HAP-1 (cell line): ENCODE measurements around the gene USP6NL.
"Not testable (repeated sequence)": the region's sequence is repeated elsewhere in the genome, so short reads cannot be mapped to it uniquely, and the experiment has no call there.

ENCODE experiments used
- DNase-seq, 2 experiments: peaks; one replicate each; pipeline ENCODE4 v3.0.0-alpha.2; 2016 to 2020; ENCODE audit warnings: low spot score in 2 of 2
- H3K27me3 ChIP-seq: fragments of 250-450 bp; sonication (Bioruptor Pico); 2 replicates; pipeline ENCODE4 v1.5.1; 2020; ENCODE audit warnings: low read depth, mild to moderate bottlenecking, moderate library complexity
- H3K36me3 ChIP-seq: fragments of 250-450 bp; sonication (Bioruptor Pico); replicated peaks from 2 replicates; pipeline ENCODE4 v1.5.1; 2020; ENCODE audit warnings: mild to moderate bottlenecking
- H3K4me1 ChIP-seq: fragments of 250-450 bp; sonication (Bioruptor Pico); 2 replicates; pipeline ENCODE4 v1.5.1; 2020; ENCODE audit warnings: mild to moderate bottlenecking
- H3K4me3 ChIP-seq: fragments of 250-450 bp; sonication (Bioruptor Pico); 2 replicates; pipeline ENCODE4 v1.5.1; 2020; ENCODE audit warnings: mild to moderate bottlenecking, moderate library complexity
- H3K9me3 ChIP-seq: fragments of 250-450 bp; sonication (Bioruptor Pico); 2 replicates; pipeline ENCODE4 v1.5.1; 2020; ENCODE audit warnings: mild to moderate bottlenecking, moderate library complexity
- in situ Hi-C: fragments of 300-500 bp; cut with MboI; formaldehyde crosslinking; loops from 3 replicates; pipeline ENCODE4 v1.14.3; 2020; ENCODE audit warnings: low sequenced_read_pairs, inconsistent platforms, mixed read lengths

Gene USP6NL

GRCh38 chr10:11439523-11440053, 171.9 kb downstream of the USP6NL start:
- DNase-seq = peak in 1 of 2 experiments; percentile 2
- H3K4me1 ChIP-seq = 0 out of 2 replicates have a peak, but pooled peaks cover 4% of the 10 kb centered on the region
- no peak overlapping the region for H3K4me3 ChIP-seq
- in situ Hi-C loops = no loop called here
- H3K27me3 ChIP-seq = no peaks in the 10 kb centered on the region
- no peaks in the 10 kb centered on the region for H3K9me3 ChIP-seq
- H3K36me3 ChIP-seq = no peaks in the 10 kb centered on the region

GRCh38 chr10:11437391-11438142, 173.9 kb downstream of the USP6NL start:
- H3K36me3 ChIP-seq = no peaks in the 10 kb centered on the region
- H3K9me3 ChIP-seq = no peaks in the 10 kb centered on the region
- no peak overlapping the region for H3K4me3 ChIP-seq
- DNase-seq = peak in 1 of 2 experiments; percentile 6
- in situ Hi-C loops = no loop called here
- no peaks in the 10 kb centered on the region for H3K27me3 ChIP-seq
- H3K4me1 ChIP-seq = 0 out of 2 replicates have a peak, but pooled peaks cover 4% of the 10 kb centered on the region

- H3K27me3 ChIP-seq, in situ Hi-C loops, H3K9me3 ChIP-seq, H3K36me3 ChIP-seq, H3K4me3 ChIP-seq, H3K4me1 ChIP-seq: not testable (repeated sequence)
- peak in 1 of 2 experiments; percentile 1 for DNase-seq
Measured at GRCh38 chr10:11436445-11436844, 175.0 kb downstream of the USP6NL start.

GRCh38 chr10:11435581-11435981, 175.9 kb downstream of the USP6NL start:
- peak in 1 of 2 experiments; percentile 12 for DNase-seq

GRCh38 chr10:11434324-11434723, 177.1 kb downstream of the USP6NL start:
- Histone ChIP-seq H3K36me3 (no peaks in the 10 kb centered on the region), H3K9me3 (no peaks in the 10 kb centered on the region), H3K27me3 (no peaks in the 10 kb centered on the region), H3K4me3 (no peak overlapping the region), H3K4me1 (no peaks in the 10 kb centered on the region)
- in situ Hi-C loops = no loop called here
- DNase-seq = peak in 1 of 2 experiments; percentile 24

More at GRCh38 chr10:11435581-11435981, 175.9 kb downstream of the USP6NL start:
- Histone ChIP-seq H3K4me3 (no peak overlapping the region), H3K4me1 (0 out of 2 replicates have a peak, but pooled peaks cover 3% of the 10 kb centered on the region), H3K36me3 (no peaks in the 10 kb centered on the region), H3K27me3 (no peaks in the 10 kb centered on the region), H3K9me3 (no peaks in the 10 kb centered on the region)
- in situ Hi-C loops = no loop called here

GRCh38 chr10:11433657-11434056, 177.8 kb downstream of the USP6NL start:
- H3K4me3 ChIP-seq = no peak overlapping the region
- no peaks in the 10 kb centered on the region for H3K4me1 ChIP-seq
- H3K36me3 ChIP-seq = no peaks in the 10 kb centered on the region
- no peaks in the 10 kb centered on the region for H3K9me3 ChIP-seq
- in situ Hi-C loops = no loop called here
- H3K27me3 ChIP-seq = no peaks in the 10 kb centered on the region
- DNase-seq = peak in 1 of 2 experiments; percentile 7

GRCh38 chr10:11431216-11431555, 180.3 kb downstream of the USP6NL start:
- H3K36me3 ChIP-seq = no peaks in the 10 kb centered on the region
- in situ Hi-C loops = no loop called here
- H3K9me3 ChIP-seq = no peaks in the 10 kb centered on the region
- no peak for DNase-seq
- H3K4me1 ChIP-seq = no peaks in the 10 kb centered on the region
- no peaks in the 10 kb centered on the region for H3K27me3 ChIP-seq
- H3K4me3 ChIP-seq = no peak overlapping the region

GRCh38 chr10:11430421-11431215, 180.8 kb downstream of the USP6NL start:
- H3K9me3 ChIP-seq = no peaks in the 10 kb centered on the region
- H3K4me3 ChIP-seq = no peak overlapping the region
- no peaks in the 10 kb centered on the region for H3K27me3 ChIP-seq
- H3K36me3 ChIP-seq = no peaks in the 10 kb centered on the region
- DNase-seq = no peak
- in situ Hi-C loops = no loop called here
- no peaks in the 10 kb centered on the region for H3K4me1 ChIP-seq

GRCh38 chr10:11429439-11430052, 181.9 kb downstream of the USP6NL start:
- no peak overlapping the region for H3K4me3 ChIP-seq
- no peaks in the 10 kb centered on the region for H3K9me3 ChIP-seq
- no peak for DNase-seq
- in situ Hi-C loops = loop anchor here (10.0 kb wide), 1 partner anchor 335 kb away; no protein-coding TSS in a partner anchor
- no peaks in the 10 kb centered on the region for H3K27me3 ChIP-seq
- no peaks in the 10 kb centered on the region for H3K4me1 ChIP-seq
- H3K36me3 ChIP-seq = no peaks in the 10 kb centered on the region

- in situ Hi-C loops = loop anchor here (10.0 kb wide), 1 partner anchor 339 kb away; no protein-coding TSS in a partner anchor
- H3K4me3 ChIP-seq = no peak overlapping the region
- H3K27me3 ChIP-seq = no peaks in the 10 kb centered on the region
- H3K4me1 ChIP-seq = no peaks in the 10 kb centered on the region
- H3K9me3 ChIP-seq = no peaks in the 10 kb centered on the region; the same call in 1 of the 2 replicates
- no peak for DNase-seq
- no peaks in the 10 kb centered on the region for H3K36me3 ChIP-seq
Measured at GRCh38 chr10:11425676-11426075, 185.8 kb downstream of the USP6NL start.

- Histone ChIP-seq H3K9me3 (no peaks in the 10 kb centered on the region; the same call in 1 of the 2 replicates), H3K27me3 (no peaks in the 10 kb centered on the region), H3K4me1 (no peaks in the 10 kb centered on the region), H3K36me3 (no peaks in the 10 kb centered on the region), H3K4me3 (no peak overlapping the region)
- in situ Hi-C loops = loop anchor here (10.0 kb wide), 1 partner anchor 340 kb away; no protein-coding TSS in a partner anchor
- no peak for DNase-seq
Measured at GRCh38 chr10:11425296-11425610, 186.2 kb downstream of the USP6NL start.

- in situ Hi-C loops = loop anchor here (10.0 kb wide), 1 partner anchor 340 kb away; no protein-coding TSS in a partner anchor
- Histone ChIP-seq H3K4me3 (no peak overlapping the region), H3K4me1 (no peaks in the 10 kb centered on the region), H3K27me3 (no peaks in the 10 kb centered on the region), H3K9me3 (no peaks in the 10 kb centered on the region; the same call in 1 of the 2 replicates), H3K36me3 (no peaks in the 10 kb centered on the region)
- DNase-seq = peak; percentile 45 to 75
Measured at GRCh38 chr10:11424456-11425295, 186.8 kb downstream of the USP6NL start.

- H3K36me3 ChIP-seq = no peaks in the 10 kb centered on the region
- no peak for DNase-seq
- no peaks in the 10 kb centered on the region for H3K27me3 ChIP-seq
- in situ Hi-C loops = no loop called here
- H3K4me3 ChIP-seq = no peak overlapping the region
- no peaks in the 10 kb centered on the region; the same call in 1 of the 2 replicates for H3K9me3 ChIP-seq
- H3K4me1 ChIP-seq = no peaks in the 10 kb centered on the region
Measured at GRCh38 chr10:11416974-11417373, 194.5 kb downstream of the USP6NL start.
